Stimulated activated CD4-positive, alpha-beta T cell treated with anti-CD3 and anti-CD28 coated beads, TNF-alpha, amount 100 ng/mL, for 24 hours (primary cell): ENCODE data around the gene LAMA2.

Source experiments
- DNase-seq, 3 experiments: peaks; one replicate each; pipeline ENCODE4 v3.0.0-alpha.2; 2020; ENCODE audit warnings: low read depth in 3 of 3

LAMA2 gene

DNA sequence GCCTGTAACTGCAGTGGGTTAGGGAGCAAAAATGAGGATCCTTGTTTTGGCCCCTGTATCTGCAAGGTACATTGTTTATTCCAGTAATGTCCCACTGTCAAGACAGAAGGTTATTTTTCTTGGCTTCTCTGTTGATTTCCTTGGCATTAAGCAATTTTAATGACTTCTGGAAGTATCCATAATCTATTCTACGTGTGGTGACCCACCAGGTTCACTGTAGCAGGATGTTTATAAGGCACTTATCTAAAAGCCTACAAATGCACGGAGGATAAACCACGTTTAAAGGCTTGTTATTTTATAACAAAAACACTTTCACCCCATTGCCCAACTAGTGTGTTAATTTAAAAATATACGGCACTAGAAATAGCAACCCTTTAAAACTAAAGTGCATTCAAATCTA is 294.9 kb downstream of the LAMA2 start:
- DNase-seq = no peak

DNA sequence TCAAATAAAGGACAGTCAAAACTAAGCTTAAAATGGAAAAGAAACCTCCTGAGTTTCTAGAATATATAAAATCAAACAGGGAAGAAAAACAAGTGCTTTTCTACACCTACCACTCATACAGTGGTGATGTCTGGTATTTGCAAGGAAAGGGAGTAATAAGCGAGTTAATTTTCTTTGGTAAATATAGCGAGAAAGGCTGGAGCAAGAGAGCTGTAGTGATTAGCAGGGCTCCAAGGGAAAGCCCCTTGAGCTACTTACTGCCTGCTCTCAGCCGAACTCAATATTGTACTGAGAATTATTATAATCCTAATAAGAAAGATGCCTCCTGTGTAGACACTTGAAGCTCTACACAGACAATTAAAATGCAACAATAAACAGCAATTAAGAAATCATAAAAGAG is 296.3 kb downstream of the LAMA2 start:
- no peak for DNase-seq

DNA sequence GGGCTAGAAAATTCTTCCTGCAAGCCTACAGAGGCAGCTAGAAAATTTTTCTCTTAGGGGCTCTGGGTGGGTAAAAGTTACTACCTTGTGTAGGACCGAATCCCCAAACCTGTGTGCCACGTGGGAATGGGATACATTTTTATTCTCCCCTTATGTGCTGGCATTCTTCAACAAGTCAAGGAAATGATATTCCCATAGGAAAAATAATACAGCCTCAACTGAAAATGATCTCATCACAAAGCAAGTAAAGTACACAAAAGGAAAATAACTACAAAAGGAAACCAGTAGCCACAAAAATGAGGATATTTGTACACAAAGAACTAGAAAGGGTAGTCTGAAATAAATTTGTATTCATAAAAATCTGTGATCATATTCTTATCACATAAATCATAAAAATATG is 298.1 kb downstream of the LAMA2 start:
- no peak for DNase-seq

DNA sequence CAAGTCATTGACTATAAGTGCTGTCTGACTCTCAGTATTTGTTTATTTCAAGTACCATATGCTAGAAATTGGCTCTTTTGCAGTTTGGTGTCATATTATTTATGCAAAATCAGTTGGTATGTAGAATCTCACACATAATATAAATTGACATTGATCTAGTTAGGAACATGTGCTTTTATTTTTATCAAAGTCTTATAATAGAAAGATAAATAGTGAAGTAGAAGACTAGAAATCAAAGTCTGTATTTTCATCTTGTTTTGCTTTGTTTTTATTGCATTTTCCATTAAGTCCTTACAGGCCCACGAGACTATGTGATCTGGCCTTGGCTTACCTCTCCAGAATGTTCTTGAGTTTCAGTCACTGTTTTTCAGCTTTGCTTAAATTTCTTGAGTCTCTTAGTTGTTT is 300.3 kb downstream of the LAMA2 start:
- DNase-seq = no peak

DNA sequence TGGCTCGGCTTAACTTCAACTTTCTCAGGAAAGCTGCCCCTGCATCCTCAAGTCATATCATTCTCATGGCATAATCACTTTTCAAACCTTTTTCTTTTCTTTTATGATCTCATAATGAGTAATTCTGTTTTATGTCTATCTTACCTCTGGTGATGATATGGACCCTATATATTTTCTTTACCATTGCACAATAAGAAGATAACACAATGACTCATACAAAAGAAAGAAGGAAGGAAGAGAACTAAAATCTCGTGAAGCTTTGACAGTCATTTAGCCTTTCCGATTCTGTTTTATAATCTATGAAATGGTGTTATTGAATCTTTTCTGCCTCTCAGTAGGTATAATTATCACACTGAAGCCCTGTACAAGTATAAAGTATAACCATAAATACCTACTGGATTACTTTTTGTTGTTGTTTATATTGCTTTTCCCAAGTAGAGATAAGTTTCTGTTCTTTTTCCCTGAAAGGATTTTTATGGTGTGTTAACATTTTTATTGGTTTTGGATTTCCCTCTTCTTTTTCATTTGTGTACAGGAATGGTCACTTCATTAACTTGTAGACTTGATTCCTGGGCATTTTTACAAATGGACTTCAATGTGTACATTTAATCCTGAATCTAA is 300.9 kb downstream of the LAMA2 start:
- no peak for DNase-seq

DNA sequence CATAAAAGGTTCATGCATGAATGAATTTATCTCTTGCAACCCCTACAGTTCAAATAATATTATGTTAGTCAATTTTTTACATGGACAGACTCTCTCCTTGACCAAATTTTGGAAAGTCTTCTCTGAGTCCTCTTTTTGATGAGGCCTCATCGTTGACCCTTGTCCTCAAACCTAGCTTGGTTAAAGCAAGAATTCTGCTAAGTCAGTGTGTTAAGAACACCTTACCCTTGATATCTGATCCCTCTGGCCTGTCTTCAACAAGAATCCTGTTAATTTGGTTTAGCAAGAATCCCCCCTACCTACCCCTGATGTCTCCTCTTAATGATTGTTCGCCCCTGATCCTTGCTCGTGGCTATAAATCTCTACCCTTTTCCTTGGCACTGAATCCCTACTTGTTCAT is 301.4 kb downstream of the LAMA2 start:
- no peak for DNase-seq

GRCh38 chr6:129184808-129185366 is 301.9 kb downstream of the LAMA2 start:
- no peak for DNase-seq

DNA sequence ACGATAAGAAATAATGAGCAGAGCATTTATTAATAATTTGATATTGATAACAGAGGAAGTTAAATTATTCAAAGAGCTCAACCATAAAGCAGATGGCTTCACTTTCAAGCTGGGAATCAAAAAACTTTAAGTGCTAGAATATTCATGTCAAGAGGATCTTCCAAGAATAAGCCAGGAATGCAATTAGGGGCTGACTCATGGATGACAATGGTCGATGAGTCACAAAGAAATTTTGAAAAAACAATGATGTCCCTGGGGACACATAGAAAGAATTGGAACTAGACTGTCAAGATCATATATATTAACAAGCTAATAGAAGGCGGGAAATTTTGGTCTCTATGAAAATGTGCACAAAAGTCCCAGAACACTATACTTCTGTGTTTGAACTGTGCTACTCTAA is 304.1 kb downstream of the LAMA2 start:
- no peak for DNase-seq

- DNase-seq = no peak
Observed at GRCh38 chr6:129188306-129188705, 305.4 kb downstream of the LAMA2 start.

- DNase-seq = no peak
Observed at GRCh38 chr6:129188795-129189194, 305.9 kb downstream of the LAMA2 start.

- DNase-seq = no peak
Observed at GRCh38 chr6:129189266-129189665, 306.3 kb downstream of the LAMA2 start.

DNA sequence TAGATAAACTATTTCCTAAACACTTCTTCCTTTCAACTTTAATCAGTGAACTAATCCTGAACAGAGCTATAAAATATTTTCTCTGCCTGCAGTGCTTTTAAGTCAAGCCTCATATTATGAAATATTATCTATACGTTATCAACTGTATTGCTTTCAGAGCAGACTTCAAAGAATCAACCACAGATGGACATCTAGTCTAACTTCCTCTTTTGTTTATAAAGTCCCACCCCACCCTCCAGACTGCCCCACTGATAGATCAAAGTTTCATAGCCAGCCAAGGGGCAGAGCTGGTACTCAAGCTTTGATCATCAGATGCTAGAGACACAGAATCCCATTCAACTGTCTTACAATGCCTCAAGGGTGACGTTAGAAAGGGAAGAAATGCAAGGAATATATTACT is 308.3 kb downstream of the LAMA2 start:
- DNase-seq = no peak

GRCh38 chr6:129192458-129192989 is 309.6 kb downstream of the LAMA2 start:
- no peak for DNase-seq

DNA sequence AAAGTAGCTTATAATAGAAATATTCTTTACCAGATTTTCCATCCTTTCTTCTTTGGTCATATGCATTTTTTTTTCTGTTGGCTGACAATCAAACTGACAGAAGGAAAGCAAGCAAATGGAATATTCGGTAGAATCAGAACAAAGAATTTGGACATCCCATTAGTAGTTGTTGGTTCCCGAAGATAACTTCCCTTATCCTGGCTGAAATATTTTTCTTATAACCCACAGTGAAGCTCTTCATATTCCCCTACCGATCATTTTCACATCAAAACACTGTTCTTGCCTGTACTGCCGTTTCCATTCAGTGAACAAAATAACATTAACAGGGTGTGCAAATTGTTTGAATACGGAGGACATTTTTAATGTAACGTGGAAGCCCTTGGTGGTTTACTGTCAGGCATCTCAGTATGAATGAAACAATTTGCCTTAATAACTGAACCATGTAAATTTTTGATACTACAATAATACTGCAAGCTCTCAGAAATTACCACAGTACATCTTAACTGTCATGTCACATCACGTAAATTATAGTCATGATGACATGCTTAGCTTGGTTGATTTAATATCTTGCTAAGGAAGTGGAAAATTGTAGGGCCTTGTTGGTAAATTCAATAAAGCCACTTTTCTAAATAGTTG is 311.5 kb downstream of the LAMA2 start:
- DNase-seq = no peak

GRCh38 chr6:129195161-129195560 is 312.2 kb downstream of the LAMA2 start:
- no peak for DNase-seq

DNA sequence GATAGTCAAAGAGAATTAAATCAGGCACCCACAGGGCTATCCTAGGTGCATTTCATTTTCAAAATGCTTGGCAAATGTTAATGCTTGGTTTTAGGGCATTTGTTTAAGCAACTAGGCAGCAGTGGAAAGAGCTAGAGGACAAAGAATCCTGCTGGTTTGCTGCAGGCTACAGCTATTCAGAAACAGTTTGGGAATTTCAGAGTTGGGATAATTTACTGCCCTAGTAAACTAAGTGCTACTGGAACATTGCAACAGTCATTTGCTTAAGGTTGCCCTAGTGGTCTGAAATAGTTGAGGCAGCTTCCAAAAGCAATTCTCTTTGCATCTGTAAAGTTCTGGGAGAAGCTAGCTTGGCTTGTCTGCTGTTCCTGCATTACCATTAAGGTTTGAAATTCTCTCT is 312.7 kb downstream of the LAMA2 start:
- no peak for DNase-seq

DNA sequence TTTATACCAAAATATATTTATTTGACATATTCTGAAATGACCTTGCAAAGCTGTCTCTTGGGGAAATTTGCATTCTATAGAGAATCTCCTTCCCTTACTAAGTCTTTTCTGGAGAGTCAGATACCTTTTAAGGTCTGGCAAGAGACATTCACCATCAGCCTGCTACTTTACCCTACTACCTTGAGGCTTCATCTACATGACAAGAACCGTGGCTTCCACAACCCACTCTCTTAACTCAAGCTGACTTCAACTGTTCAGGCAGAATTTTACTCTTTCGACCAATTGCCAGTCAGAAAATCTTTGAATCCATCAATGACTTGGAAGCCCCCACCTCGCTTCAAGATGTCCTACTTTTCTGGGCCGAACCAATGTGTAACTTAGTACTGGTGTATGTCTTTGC is 314.2 kb downstream of the LAMA2 start:
- no peak for DNase-seq

DNA sequence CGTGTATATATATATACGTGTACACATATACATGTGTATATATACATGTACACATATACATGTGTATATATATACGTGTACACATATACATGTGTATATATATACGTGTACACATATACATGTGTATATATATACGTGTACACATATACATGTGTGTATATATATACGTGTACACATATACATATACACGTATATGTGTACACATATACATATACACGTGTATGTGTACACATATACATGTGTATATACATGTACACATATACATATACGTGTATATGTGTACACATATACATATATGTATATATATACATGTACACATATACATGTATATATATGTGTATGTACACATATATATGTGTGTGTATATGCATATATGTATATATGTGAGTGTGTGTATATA is 317.2 kb downstream of the LAMA2 start:
- no peak for DNase-seq

- no peak for DNase-seq
Observed at GRCh38 chr6:129203190-129203900, 320.4 kb downstream of the LAMA2 start.

GRCh38 chr6:129206821-129207220 is 323.9 kb downstream of the LAMA2 start:
- no peak for DNase-seq

- DNase-seq = no peak
Observed at GRCh38 chr6:129207832-129208231, 324.9 kb downstream of the LAMA2 start.

- no peak for DNase-seq
Observed at GRCh38 chr6:129208415-129209034, 325.6 kb downstream of the LAMA2 start.
